Epithelial cell of esophagus (primary cell): ENCODE data around the gene ABO.

Experiments used
- DNase-seq: peaks from one replicate; pipeline ENCODE4 v3.0.0; 2010; ENCODE audit warnings: low read depth
- H3K4me3 ChIP-seq: 2 replicates; pipeline ENCODE4 v1.5.1; 2011; ENCODE audit warnings: mild to moderate bottlenecking, low read length, control low read depth
- CTCF ChIP-seq: IDR thresholded peaks from 2 replicates; pipeline ENCODE4 v1.5.1; 2011; ENCODE audit warnings: low read depth, mild to moderate bottlenecking, low read length, control low read depth, inconsistent platforms; ENCODE audit not compliant: insufficient read depth; ENCODE audit errors: missing control alignments

The ABO gene

GRCh38 chr9:133277467-133277866 is 2.5 kb upstream of the ABO start:
- no peak for DNase-seq
- TF ChIP-seq CTCF: no peak
- no peak overlapping the region for H3K4me3 ChIP-seq

- no peak overlapping the region for H3K4me3 ChIP-seq
- no peak for TF ChIP-seq CTCF
- no peak for DNase-seq
Observed at GRCh38 chr9:133276923-133277322, 1.9 kb upstream of the ABO start.

- DNase-seq: no peak
- no peak for TF ChIP-seq CTCF
- H3K4me3 ChIP-seq: no peak overlapping the region
Observed at GRCh38 chr9:133276001-133276884, 1.2 kb upstream of the ABO start.

GRCh38 chr9:133274236-133275104 is 531 bp downstream of the ABO start:
- H3K4me3 ChIP-seq: no peak overlapping the region
- no peak for DNase-seq
- TF ChIP-seq CTCF: no peak

- TF ChIP-seq CTCF: no peak
- H3K4me3 ChIP-seq: no peak overlapping the region
- no peak for DNase-seq
Observed at GRCh38 chr9:133273819-133274218, 1.2 kb downstream of the ABO start.

GRCh38 chr9:133273098-133273497 is 1.9 kb downstream of the ABO start:
- no peak for DNase-seq
- no peak overlapping the region for H3K4me3 ChIP-seq
- TF ChIP-seq CTCF: no peak
